Naive thymus-derived CD4-positive, alpha-beta T cell (primary cell): ENCODE results near the gene HHIPL1. TPM values are rescaled to one million over a fixed set of nuclear protein-coding genes. Genes with fewer than 3 reads are reported as not detected.
"Not testable (repeated sequence)": the region's sequence is repeated elsewhere in the genome, so short reads cannot be mapped to it uniquely, and the experiment has no call there.

Source experiments
- ATAC-seq: fragments of 150-1000 bp; cut with Tn5 transposase; 2 replicates; pipeline ENCODE4 v1.10.0; 2021; ENCODE audit warnings: mild to moderate bottlenecking, moderate library complexity
- CTCF ChIA-PET: fragments of 350-600 bp; sonication (Branson Sonifier 250); formaldehyde crosslinking; loops from one replicate; lab custom pipeline; 2021; ENCODE audit warnings: antibody characterized with exemption; lab: Charles Lee
- POLR2A ChIA-PET: fragments of 350-600 bp; sonication (Branson Sonifier 250); formaldehyde crosslinking; loops from one replicate; lab custom pipeline; 2021; ENCODE audit warnings: antibody characterized with exemption, inconsistent platforms; lab: Charles Lee
- DNase-seq, 9 donors: peaks; one replicate each; pipeline versions ENCODE4 v3.0.0 to v3.0.0-alpha.2; 2020 to 2022; ENCODE audit warnings: mixed read lengths in 1 of 9
- H3K27ac ChIP-seq: one replicate; pipeline ENCODE4 v1.7.0; 2013; ENCODE audit warnings: mild to moderate bottlenecking, low read depth, low read length, moderate library complexity
- H3K27me3 ChIP-seq, 2 donors: one replicate each; pipeline ENCODE4 v1.7.0; 2013; ENCODE audit warnings: low read length in 2 of 2, mild to moderate bottlenecking in 2 of 2, moderate library complexity in 2 of 2; ENCODE audit not compliant: control insufficient read depth in 2 of 2, insufficient read depth in 2 of 2
- H3K36me3 ChIP-seq, 3 experiments: 1 replicate in 2 of 3; 2 replicates in 1 of 3; pipeline ENCODE4 v1.7.0; 2013; ENCODE audit warnings: low read length in 3 of 3, mild to moderate bottlenecking in 3 of 3, moderate library complexity in 1 of 3; ENCODE audit not compliant: insufficient read depth in 3 of 3, control insufficient read depth in 2 of 3
- H3K4me1 ChIP-seq, 2 donors: one replicate each; pipeline ENCODE4 v1.7.0; 2013; ENCODE audit warnings: low read length in 2 of 2, mild to moderate bottlenecking in 2 of 2, moderate library complexity in 1 of 2; ENCODE audit not compliant: control insufficient read depth in 2 of 2, insufficient read depth in 2 of 2
- H3K4me3 ChIP-seq: 2 replicates; pipeline ENCODE4 v1.7.0; 2013; ENCODE audit warnings: mild to moderate bottlenecking, low read length
- H3K9me3 ChIP-seq, 3 experiments: 1 replicate in 2 of 3; 2 replicates in 1 of 3; pipeline ENCODE4 v1.7.0; 2013; ENCODE audit warnings: low read length in 3 of 3; ENCODE audit not compliant: control insufficient read depth in 2 of 3
- H3K27ac Mint-ChIP-seq, 9 donors: one replicate each; pipeline ENCODE4 v1.8.0; 2020 to 2022; ENCODE audit warnings: mixed read lengths in 9 of 9, mild to moderate bottlenecking in 8 of 9, moderate library complexity in 5 of 9, inconsistent platforms in 2 of 9
- H3K27me3 Mint-ChIP-seq, 5 donors: one replicate each; pipeline ENCODE4 v1.8.0; 2021 to 2022; ENCODE audit warnings: mixed read lengths in 5 of 5, mild to moderate bottlenecking in 1 of 5
- H3K36me3 Mint-ChIP-seq, 5 donors: one replicate each; pipeline ENCODE4 v1.8.0; 2020 to 2022; ENCODE audit warnings: mixed read lengths in 5 of 5, mild to moderate bottlenecking in 3 of 5, inconsistent platforms in 1 of 5
- H3K4me1 Mint-ChIP-seq, 7 donors: one replicate each; pipeline ENCODE4 v1.8.0; 2020 to 2022; ENCODE audit warnings: mixed read lengths in 7 of 7, mild to moderate bottlenecking in 3 of 7, inconsistent platforms in 1 of 7
- H3K4me3 Mint-ChIP-seq, 10 donors: one replicate each; pipeline ENCODE4 v1.8.0; 2020 to 2022; ENCODE audit warnings: mild to moderate bottlenecking in 10 of 10, mixed read lengths in 10 of 10, moderate library complexity in 6 of 10, inconsistent platforms in 2 of 10
- H3K9me3 Mint-ChIP-seq, 11 donors: one replicate each; pipeline ENCODE4 v1.8.0; 2020 to 2022; ENCODE audit warnings: mixed read lengths in 11 of 11, mild to moderate bottlenecking in 4 of 11, inconsistent platforms in 1 of 11, moderate library complexity in 1 of 11
- intact Hi-C, 2 donors: fragments of 100-400 bp; cut with micrococcal nuclease; formaldehyde crosslinking; loops; one replicate each; pipeline ENCODE4 v1.15.1; 2023
- polyA plus RNA-seq, 2 donors: library from polyadenylated mRNA; unstranded; fragments of 300-500 nt; fragmentation: Illumina TruSeq; gene quantifications; one replicate each; pipeline ENCODE4 v1.2.3, GENCODE V29; 2021
- total RNA-seq, 6 experiments: library from RNA in 5 of 6; stranded (reverse) in 5 of 6; gene quantifications; 1 replicate in 5 of 6; 2 replicates in 1 of 6; pipeline ENCODE4 v1.2.3 and lab custom pipeline; 2021 to 2026

HHIPL1 gene
- total and polyA plus RNA-seq, 7 experiments from 2014 or later: 0.40 to 0.41 TPM; not detected in 5

GRCh38 chr14:99642771-99643170, 2.2 kb upstream of the HHIPL1 start:
- peaks cover 8 to 32% (median 26%) of the 10 kb centered on the region in 5 donors for H3K27me3 Mint-ChIP-seq
- H3K4me3 ChIP-seq, H3K36me3 ChIP-seq, H3K4me3 Mint-ChIP-seq, H3K27me3 ChIP-seq, H3K27ac ChIP-seq, ATAC-seq, CTCF ChIA-PET, H3K9me3 Mint-ChIP-seq, intact Hi-C loops, H3K4me1 Mint-ChIP-seq, H3K9me3 ChIP-seq, POLR2A ChIA-PET, DNase-seq, H3K27ac Mint-ChIP-seq, H3K4me1 ChIP-seq, H3K36me3 Mint-ChIP-seq: not testable (repeated sequence)

GRCh38 chr14:99643343-99643742, 1.6 kb upstream of the HHIPL1 start:
- Histone ChIP-seq H3K27ac (no peak overlapping the region), H3K9me3 (no peaks in the 10 kb centered on the region), H3K4me1 (peaks cover 0 to 5% of the 10 kb centered on the region in 2 donors), H3K27me3 (peaks cover 0 to 3% of the 10 kb centered on the region in 2 donors), H3K4me3 (no peak overlapping the region), H3K36me3 (no peaks in the 10 kb centered on the region)
- no peak overlapping the region for H3K27ac Mint-ChIP-seq
- DNase-seq (no peak), ATAC-seq (no peak)
- CTCF ChIA-PET: no interaction called here
- peaks cover 12 to 38% (median 27%) of the 10 kb centered on the region in 5 donors for H3K27me3 Mint-ChIP-seq
- peaks cover 0 to 7% (median 3%) of the 10 kb centered on the region in 7 donors for H3K4me1 Mint-ChIP-seq
- intact Hi-C loops: no loop called here
- H3K36me3 Mint-ChIP-seq: no peaks in the 10 kb centered on the region
- H3K4me3 Mint-ChIP-seq: no peak overlapping the region
- no peaks in the 10 kb centered on the region for H3K9me3 Mint-ChIP-seq
- POLR2A ChIA-PET: no interaction called here

- H3K4me3 Mint-ChIP-seq: peak overlapping the region in 3 of 10 donors; percentile 17 to 74 (median 18)
- peaks cover 0 to 3% of the 10 kb centered on the region in 2 donors for H3K27me3 ChIP-seq
- DNase-seq: no peak
- intact Hi-C loops: no loop called here
- peaks cover 0 to 5% of the 10 kb centered on the region in 2 donors for H3K4me1 ChIP-seq
- peaks cover 13 to 44% (median 27%) of the 10 kb centered on the region in 5 donors for H3K27me3 Mint-ChIP-seq
- no peaks in the 10 kb centered on the region for H3K36me3 ChIP-seq
- no peaks in the 10 kb centered on the region for H3K9me3 ChIP-seq
- H3K27ac Mint-ChIP-seq: no peak overlapping the region
- H3K4me3 ChIP-seq: no peak overlapping the region
- H3K9me3 Mint-ChIP-seq: no peaks in the 10 kb centered on the region
- no peak for ATAC-seq
- no peaks in the 10 kb centered on the region for H3K36me3 Mint-ChIP-seq
- CTCF ChIA-PET: no interaction called here
- H3K27ac ChIP-seq: no peak overlapping the region
- POLR2A ChIA-PET: no interaction called here
- peaks cover 0 to 7% (median 3%) of the 10 kb centered on the region in 7 donors for H3K4me1 Mint-ChIP-seq
These were observed 818 bp upstream of the HHIPL1 start for GRCh38 chr14:99644035-99644587.

GRCh38 chr14:99645545-99646505, 896 bp downstream of the HHIPL1 start:
- H3K27me3 ChIP-seq: peaks cover 0 to 3% of the 10 kb centered on the region in 2 donors
- POLR2A ChIA-PET: no interaction called here

GRCh38 chr14:99647411-99647810, 2.5 kb downstream of the HHIPL1 start:
- H3K9me3 Mint-ChIP-seq: no peaks in the 10 kb centered on the region
- H3K36me3 ChIP-seq: no peaks in the 10 kb centered on the region
- ATAC-seq: no peak
- H3K27ac ChIP-seq: no peak overlapping the region
- no peaks in the 10 kb centered on the region for H3K36me3 Mint-ChIP-seq
- no peaks in the 10 kb centered on the region for H3K9me3 ChIP-seq
- no peak for DNase-seq
- peaks cover 0 to 3% of the 10 kb centered on the region in 2 donors for H3K27me3 ChIP-seq
- peaks cover 24 to 53% (median 30%) of the 10 kb centered on the region in 5 donors for H3K27me3 Mint-ChIP-seq
- POLR2A ChIA-PET: no interaction called here
- H3K4me1 Mint-ChIP-seq: peaks cover 0 to 7% (median 0%) of the 10 kb centered on the region in 7 donors
- H3K27ac Mint-ChIP-seq: no peak overlapping the region
- H3K4me3 ChIP-seq: no peak overlapping the region
- intact Hi-C loops: no loop called here
- no peak overlapping the region for H3K4me3 Mint-ChIP-seq
- peaks cover 0 to 5% of the 10 kb centered on the region in 2 donors for H3K4me1 ChIP-seq
- CTCF ChIA-PET: no interaction called here

More at GRCh38 chr14:99645545-99646505, 896 bp downstream of the HHIPL1 start:
- H3K36me3 ChIP-seq: no peaks in the 10 kb centered on the region
- H3K27me3 Mint-ChIP-seq: peaks cover 16 to 48% (median 27%) of the 10 kb centered on the region in 5 donors
- H3K9me3 ChIP-seq: no peaks in the 10 kb centered on the region
- CTCF ChIA-PET: interaction anchor here (1.0 kb wide), 1 partner anchor 51 kb away, joined by 4 read pairs; no protein-coding TSS in a partner anchor
- H3K4me3 ChIP-seq: no peak overlapping the region
- H3K4me1 Mint-ChIP-seq: peaks cover 0 to 7% (median 3%) of the 10 kb centered on the region in 7 donors
- no peaks in the 10 kb centered on the region for H3K36me3 Mint-ChIP-seq
- H3K4me1 ChIP-seq: peaks cover 0 to 5% of the 10 kb centered on the region in 2 donors
- DNase-seq (no peak), ATAC-seq (no peak)
- H3K27ac Mint-ChIP-seq: no peak overlapping the region
- intact Hi-C loops: no loop called here
- H3K27ac ChIP-seq: no peak overlapping the region
- no peaks in the 10 kb centered on the region for H3K9me3 Mint-ChIP-seq
- peak overlapping the region in 5 of 10 donors; percentile 19 to 62 (median 43) for H3K4me3 Mint-ChIP-seq

- no peak overlapping the region for H3K4me3 Mint-ChIP-seq
- Histone ChIP-seq H3K27ac (no peak overlapping the region), H3K4me1 (peaks cover 0 to 5% of the 10 kb centered on the region in 2 donors), H3K9me3 (no peaks in the 10 kb centered on the region), H3K4me3 (no peak overlapping the region), H3K27me3 (peaks cover 0 to 3% of the 10 kb centered on the region in 2 donors), H3K36me3 (no peaks in the 10 kb centered on the region)
- CTCF ChIA-PET: no interaction called here
- H3K27me3 Mint-ChIP-seq: peaks cover 24 to 55% (median 27%) of the 10 kb centered on the region in 5 donors
- H3K36me3 Mint-ChIP-seq: no peaks in the 10 kb centered on the region
- peaks cover 0 to 7% (median 0%) of the 10 kb centered on the region in 7 donors for H3K4me1 Mint-ChIP-seq
- no peak overlapping the region for H3K27ac Mint-ChIP-seq
- ATAC-seq: no peak
- intact Hi-C loops: no loop called here
- DNase-seq: no peak
- POLR2A ChIA-PET: no interaction called here
- H3K9me3 Mint-ChIP-seq: no peaks in the 10 kb centered on the region
These were observed 3.3 kb downstream of the HHIPL1 start for GRCh38 chr14:99648027-99648784.
